ENCODE data around the gene FYB1.

The FYB1 gene

GRCh38 chr5:39072925-39073766 is 146.2 kb downstream of the FYB1 start:
- TF ChIP-seq CTCF (conservative IDR thresholded peaks at IDR 0.05) = no peak
- peak overlapping the region; percentile 99 for H3K27ac ChIP-seq

- TF ChIP-seq CTCF (conservative IDR thresholded peaks at IDR 0.05) = no peak
- H3K27ac ChIP-seq = no peak overlapping the region
These were observed 151.3 kb downstream of the FYB1 start for GRCh38 chr5:39068099-39068498.

GRCh38 chr5:39064450-39064849 is 154.9 kb downstream of the FYB1 start:
- TF ChIP-seq CTCF (conservative IDR thresholded peaks at IDR 0.05) = no peak
- no peak overlapping the region for H3K27ac ChIP-seq

GRCh38 chr5:39063037-39063436 is 156.3 kb downstream of the FYB1 start:
- H3K27ac ChIP-seq = peak overlapping the region; percentile 11
- TF ChIP-seq CTCF (conservative IDR thresholded peaks at IDR 0.05) = peak; percentile 25; the same call in 1 of the 2 replicates

GRCh38 chr5:39062530-39062929 is 156.8 kb downstream of the FYB1 start:
- TF ChIP-seq CTCF (conservative IDR thresholded peaks at IDR 0.05) = no peak
- peak overlapping the region; percentile 11 for H3K27ac ChIP-seq

- TF ChIP-seq CTCF (conservative IDR thresholded peaks at IDR 0.05) = no peak
These were observed 157.3 kb downstream of the FYB1 start for GRCh38 chr5:39062104-39062503.

GRCh38 chr5:39059064-39059463 is 160.3 kb downstream of the FYB1 start:
- peak overlapping the region; percentile 28; the same call in 1 of the 2 replicates for H3K27ac ChIP-seq
- TF ChIP-seq CTCF (conservative IDR thresholded peaks at IDR 0.05) = no peak

More at GRCh38 chr5:39062104-39062503, 157.3 kb downstream of the FYB1 start:
- H3K27ac ChIP-seq = peak overlapping the region; percentile 11; the same call in 1 of the 2 replicates
